ENCODE results near the gene GALC.

GALC gene

DNA sequence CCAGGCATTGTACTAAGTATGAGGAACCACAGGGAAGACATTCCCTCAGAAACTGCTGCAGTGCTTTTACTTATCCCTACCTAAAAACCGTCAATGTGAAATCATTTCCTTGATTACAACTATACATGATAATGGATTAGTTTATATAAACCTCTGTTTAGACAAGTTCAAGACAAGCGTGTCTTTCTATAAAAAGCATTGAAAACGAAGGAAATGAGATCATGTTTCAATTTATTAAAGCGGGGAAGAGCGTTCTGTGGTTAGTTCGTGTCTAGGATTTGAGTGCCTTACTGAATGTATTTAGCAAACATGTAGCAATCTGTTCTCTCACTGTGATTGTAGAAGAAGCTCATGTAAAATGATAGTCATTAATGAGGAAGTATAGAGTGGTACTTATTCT is 37.5 kb downstream of the GALC start:
- TF ChIP-seq ZBTB7A (IDR thresholded peaks at IDR 0.05; ENCODE audit: low read depth) (no peak), TAF1 (IDR thresholded peaks at IDR 0.05; ENCODE audit: low read depth) (no peak), CREB1 (IDR thresholded peaks at IDR 0.05; ENCODE audit: low read depth) (no peak), EGR1 (IDR thresholded peaks at IDR 0.05) (no peak), EP300 (IDR thresholded peaks at IDR 0.05; ENCODE audit: borderline replicate concordance) (no peak), RAD21 (IDR thresholded peaks at IDR 0.05; ENCODE audit: low read depth) (no peak), NFIC (IDR thresholded peaks at IDR 0.05) (no peak), TCF12 (IDR thresholded peaks at IDR 0.05; ENCODE audit: low read depth) (no peak)
- TF ChIP-seq, protein P1, sequence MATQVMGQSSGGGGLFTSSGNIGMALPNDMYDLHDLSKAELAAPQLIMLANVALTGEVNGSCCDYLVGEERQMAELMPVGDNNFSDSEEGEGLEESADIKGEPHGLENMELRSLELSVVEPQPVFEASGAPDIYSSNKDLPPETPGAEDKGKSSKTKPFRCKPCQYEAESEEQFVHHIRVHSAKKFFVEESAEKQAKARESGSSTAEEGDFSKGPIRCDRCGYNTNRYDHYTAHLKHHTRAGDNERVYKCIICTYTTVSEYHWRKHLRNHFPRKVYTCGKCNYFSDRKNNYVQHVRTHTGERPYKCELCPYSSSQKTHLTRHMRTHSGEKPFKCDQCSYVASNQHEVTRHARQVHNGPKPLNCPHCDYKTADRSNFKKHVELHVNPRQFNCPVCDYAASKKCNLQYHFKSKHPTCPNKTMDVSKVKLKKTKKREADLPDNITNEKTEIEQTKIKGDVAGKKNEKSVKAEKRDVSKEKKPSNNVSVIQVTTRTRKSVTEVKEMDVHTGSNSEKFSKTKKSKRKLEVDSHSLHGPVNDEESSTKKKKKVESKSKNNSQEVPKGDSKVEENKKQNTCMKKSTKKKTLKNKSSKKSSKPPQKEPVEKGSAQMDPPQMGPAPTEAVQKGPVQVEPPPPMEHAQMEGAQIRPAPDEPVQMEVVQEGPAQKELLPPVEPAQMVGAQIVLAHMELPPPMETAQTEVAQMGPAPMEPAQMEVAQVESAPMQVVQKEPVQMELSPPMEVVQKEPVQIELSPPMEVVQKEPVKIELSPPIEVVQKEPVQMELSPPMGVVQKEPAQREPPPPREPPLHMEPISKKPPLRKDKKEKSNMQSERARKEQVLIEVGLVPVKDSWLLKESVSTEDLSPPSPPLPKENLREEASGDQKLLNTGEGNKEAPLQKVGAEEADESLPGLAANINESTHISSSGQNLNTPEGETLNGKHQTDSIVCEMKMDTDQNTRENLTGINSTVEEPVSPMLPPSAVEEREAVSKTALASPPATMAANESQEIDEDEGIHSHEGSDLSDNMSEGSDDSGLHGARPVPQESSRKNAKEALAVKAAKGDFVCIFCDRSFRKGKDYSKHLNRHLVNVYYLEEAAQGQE (IDR thresholded peaks at IDR 0.05; ENCODE audit: low read depth): no peak
- TF ChIP-seq, protein P2, sequence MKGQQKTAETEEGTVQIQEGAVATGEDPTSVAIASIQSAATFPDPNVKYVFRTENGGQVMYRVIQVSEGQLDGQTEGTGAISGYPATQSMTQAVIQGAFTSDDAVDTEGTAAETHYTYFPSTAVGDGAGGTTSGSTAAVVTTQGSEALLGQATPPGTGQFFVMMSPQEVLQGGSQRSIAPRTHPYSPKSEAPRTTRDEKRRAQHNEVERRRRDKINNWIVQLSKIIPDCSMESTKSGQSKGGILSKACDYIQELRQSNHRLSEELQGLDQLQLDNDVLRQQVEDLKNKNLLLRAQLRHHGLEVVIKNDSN (IDR thresholded peaks at IDR 0.05): no peak

DNA sequence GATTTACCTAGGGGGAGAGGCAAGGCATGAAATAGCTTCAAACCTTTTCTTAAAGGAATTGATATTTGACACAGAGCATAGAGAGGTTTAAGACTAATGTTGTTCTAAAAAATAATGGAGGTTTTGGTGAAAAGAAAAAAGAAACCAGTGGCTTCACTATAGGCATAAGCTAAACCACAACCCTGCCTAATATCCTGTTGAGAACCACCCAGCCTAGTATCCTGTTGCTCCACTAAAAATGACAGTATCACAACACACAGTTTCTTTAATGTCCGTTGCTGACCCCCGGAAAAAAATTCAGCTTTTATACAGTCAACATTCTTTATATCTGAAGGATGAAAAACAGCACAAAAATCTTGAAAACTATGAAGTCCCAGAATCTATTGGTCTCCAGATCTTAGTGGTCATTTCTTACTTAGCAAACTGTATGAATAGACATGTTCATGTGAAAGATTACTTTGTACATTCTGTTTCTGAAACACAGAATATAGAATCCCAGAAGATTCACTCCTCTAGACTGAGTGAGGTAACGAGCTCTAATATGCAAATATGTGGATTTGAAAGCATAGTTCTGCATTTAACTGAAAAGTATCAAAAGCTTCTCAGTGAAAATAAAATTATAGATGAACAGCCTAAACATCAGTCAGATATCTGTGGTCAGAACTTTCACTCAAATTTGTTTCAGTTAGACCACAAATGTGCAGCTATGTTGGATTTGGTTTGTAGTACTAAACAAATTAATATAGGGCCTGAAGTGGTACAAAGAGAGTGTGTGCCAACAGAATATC is 40.5 kb downstream of the GALC start:
- TF ChIP-seq, protein P2 (IDR thresholded peaks at IDR 0.05): no peak
- TF ChIP-seq TCF12 (IDR thresholded peaks at IDR 0.05; ENCODE audit: low read depth) (no peak), TEAD4 (IDR thresholded peaks at IDR 0.05) (no peak), EP300 (IDR thresholded peaks at IDR 0.05; ENCODE audit: borderline replicate concordance) (no peak), YY1 (IDR thresholded peaks at IDR 0.05; ENCODE audit: low read depth) (no peak), CREB1 (IDR thresholded peaks at IDR 0.05; ENCODE audit: low read depth) (no peak), NFIC (IDR thresholded peaks at IDR 0.05) (no peak), TAF1 (IDR thresholded peaks at IDR 0.05; ENCODE audit: low read depth) (no peak), EGR1 (IDR thresholded peaks at IDR 0.05) (no peak), RAD21 (IDR thresholded peaks at IDR 0.05; ENCODE audit: low read depth) (no peak), CEBPB (IDR thresholded peaks at IDR 0.05) (no peak), FOXM1 (IDR thresholded peaks at IDR 0.05; ENCODE audit: borderline replicate concordance, low read depth) (no peak)
- TF ChIP-seq, protein P1 (IDR thresholded peaks at IDR 0.05; ENCODE audit: low read depth): no peak

DNA sequence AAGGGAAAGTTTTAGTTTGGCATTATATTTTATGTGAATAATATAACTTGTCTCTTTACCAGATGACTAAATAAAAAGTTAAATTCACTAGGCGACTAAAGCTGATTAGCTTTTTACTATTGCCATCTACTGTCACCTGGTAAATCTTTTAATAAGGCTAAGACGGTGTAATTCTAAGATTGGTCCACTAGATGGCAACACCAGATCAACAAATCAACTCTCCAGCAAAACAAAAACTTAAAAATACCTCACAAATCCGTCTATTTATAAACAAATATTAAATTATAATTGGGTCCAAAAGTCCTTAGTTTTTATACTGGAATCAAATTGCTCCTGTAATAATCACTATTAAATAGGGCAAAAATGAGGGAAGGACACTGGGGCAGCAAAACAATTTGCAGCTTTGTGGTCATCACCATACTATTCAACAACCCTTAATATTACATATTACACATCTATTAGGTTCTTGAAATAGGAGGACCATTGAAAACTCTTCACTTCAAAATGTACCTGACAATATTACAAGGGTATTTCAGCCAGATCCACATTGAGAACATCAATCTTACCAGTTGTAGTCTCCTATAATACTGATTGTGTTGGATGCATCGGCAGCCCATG is 47.9 kb downstream of the GALC start:
- TF ChIP-seq CEBPB (IDR thresholded peaks at IDR 0.05) (no peak), CREB1 (IDR thresholded peaks at IDR 0.05; ENCODE audit: low read depth) (no peak), RAD21 (IDR thresholded peaks at IDR 0.05; ENCODE audit: low read depth) (peak; percentile 51; the same call in 1 of the 2 replicates), TAF1 (IDR thresholded peaks at IDR 0.05; ENCODE audit: low read depth) (no peak), ZBTB7A (IDR thresholded peaks at IDR 0.05; ENCODE audit: low read depth) (no peak), FOXM1 (IDR thresholded peaks at IDR 0.05; ENCODE audit: borderline replicate concordance, low read depth) (no peak)
- TF ChIP-seq, protein P3, sequence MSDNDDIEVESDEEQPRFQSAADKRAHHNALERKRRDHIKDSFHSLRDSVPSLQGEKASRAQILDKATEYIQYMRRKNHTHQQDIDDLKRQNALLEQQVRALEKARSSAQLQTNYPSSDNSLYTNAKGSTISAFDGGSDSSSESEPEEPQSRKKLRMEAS (IDR thresholded peaks at IDR 0.05): no peak

DNA sequence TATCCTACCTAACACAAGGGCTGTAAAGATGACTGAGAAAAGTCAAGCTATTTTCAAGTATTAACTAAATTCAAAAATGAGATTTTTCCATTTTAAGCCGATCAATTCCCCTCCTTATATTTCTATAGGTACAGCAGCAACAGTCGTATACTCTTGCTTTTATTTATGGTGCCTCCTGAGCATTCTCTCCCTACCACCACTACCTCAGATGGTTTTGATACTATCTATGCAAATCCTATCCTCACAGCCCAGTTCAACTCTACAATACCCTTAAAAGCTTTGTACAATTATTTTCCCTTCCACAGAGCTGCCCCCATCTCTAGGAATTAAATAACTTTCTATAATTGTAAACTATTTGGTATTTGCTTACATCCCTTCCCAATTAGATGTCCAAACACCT is 52.1 kb downstream of the GALC start:
- TF ChIP-seq CEBPB (IDR thresholded peaks at IDR 0.05): no peak
- no peak for TF ChIP-seq TEAD4 (IDR thresholded peaks at IDR 0.05)
- TF ChIP-seq EGR1 (IDR thresholded peaks at IDR 0.05): no peak

DNA sequence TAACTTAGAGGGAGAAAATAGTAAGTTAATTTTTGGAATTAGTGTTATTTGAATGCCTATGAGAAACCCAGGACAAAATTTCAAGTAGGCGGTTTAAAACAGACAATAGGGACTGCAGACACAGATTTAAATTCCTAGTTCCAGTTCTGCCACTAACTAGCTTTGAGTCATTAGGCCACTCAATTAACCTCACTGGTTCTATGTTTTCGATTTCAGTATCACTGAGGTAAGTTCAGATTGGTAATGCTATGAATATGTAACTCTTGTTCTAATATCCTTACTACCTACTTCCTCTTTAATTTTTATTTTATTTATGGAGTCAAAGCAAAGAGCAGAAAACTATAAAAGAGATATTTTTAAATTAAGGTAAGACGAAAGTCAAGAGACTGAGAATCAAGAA is 52.6 kb downstream of the GALC start:
- TF ChIP-seq NFIC (IDR thresholded peaks at IDR 0.05) (no peak), RAD21 (IDR thresholded peaks at IDR 0.05; ENCODE audit: low read depth) (no peak), CEBPB (IDR thresholded peaks at IDR 0.05) (no peak), EP300 (IDR thresholded peaks at IDR 0.05; ENCODE audit: borderline replicate concordance) (no peak), YY1 (IDR thresholded peaks at IDR 0.05; ENCODE audit: low read depth) (no peak), TEAD4 (IDR thresholded peaks at IDR 0.05) (no peak), TCF12 (IDR thresholded peaks at IDR 0.05; ENCODE audit: low read depth) (no peak), TAF1 (IDR thresholded peaks at IDR 0.05; ENCODE audit: low read depth) (no peak), FOXM1 (IDR thresholded peaks at IDR 0.05; ENCODE audit: borderline replicate concordance, low read depth) (no peak), EGR1 (IDR thresholded peaks at IDR 0.05) (no peak), ZBTB7A (IDR thresholded peaks at IDR 0.05; ENCODE audit: low read depth) (no peak), CREB1 (IDR thresholded peaks at IDR 0.05; ENCODE audit: low read depth) (no peak)
- TF ChIP-seq, protein P1 (IDR thresholded peaks at IDR 0.05; ENCODE audit: low read depth): no peak
- TF ChIP-seq, protein P3 (IDR thresholded peaks at IDR 0.05): no peak
- TF ChIP-seq, protein P2 (IDR thresholded peaks at IDR 0.05): no peak

Measured in Ishikawa (cell line).